GM06990 (cell line): ENCODE data around the gene LRRC14B.

ENCODE experiments used
- DNase-seq: peaks from one replicate; pipeline ENCODE4 v3.0.0-alpha.2; 2011; ENCODE audit not compliant: insufficient read length; ENCODE audit errors: extremely low read depth
- H3K27me3 ChIP-seq: replicated peaks from 2 replicates; pipeline ENCODE4 v1.6.0; 2011; ENCODE audit warnings: low read length; ENCODE audit not compliant: control insufficient read depth, insufficient read depth
- H3K36me3 ChIP-seq: 2 replicates; pipeline ENCODE4 v1.5.1; 2011; ENCODE audit warnings: low read length; ENCODE audit not compliant: control insufficient read depth, insufficient read depth
- H3K4me3 ChIP-seq: replicated peaks from 2 replicates; pipeline ENCODE4 v1.5.1; 2011; ENCODE audit warnings: low read depth, mild to moderate bottlenecking, control low read depth, low read length
- CTCF ChIP-seq: IDR thresholded peaks from 2 replicates; pipeline ENCODE4 v1.5.1; 2011; ENCODE audit warnings: low read length, control low read depth, mild to moderate bottlenecking, inconsistent platforms; ENCODE audit not compliant: insufficient read depth, poor library complexity, severe bottlenecking

Gene LRRC14B

DNA sequence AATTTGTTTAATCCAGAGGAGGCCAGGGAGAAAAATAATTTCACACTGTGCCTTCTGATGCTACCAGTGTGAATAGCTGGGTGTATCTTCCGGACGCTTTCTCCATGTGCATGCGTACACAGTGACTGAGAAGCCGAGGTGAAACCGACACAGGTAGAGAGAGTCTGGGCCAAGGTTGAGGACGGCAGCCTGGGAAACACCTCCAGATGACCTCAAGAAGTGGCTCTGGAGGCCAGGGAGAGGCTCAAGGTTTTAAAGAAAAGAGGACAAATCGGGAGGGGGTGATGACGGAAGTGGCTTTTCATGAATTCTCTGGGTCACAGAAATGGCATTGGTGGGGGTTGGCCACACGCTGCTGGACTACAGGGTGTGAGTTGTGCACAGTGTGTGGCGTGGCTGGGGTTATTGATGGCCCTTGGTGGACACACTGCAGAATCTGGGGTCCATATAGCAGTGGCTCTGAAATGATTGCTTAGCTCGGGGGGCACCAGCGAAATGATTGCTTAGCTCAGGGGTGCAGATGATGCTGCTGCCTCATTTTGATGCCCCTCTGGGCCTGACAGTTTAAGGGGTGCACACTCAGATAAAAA is 34.1 kb upstream of the LRRC14B start:
- H3K27me3 ChIP-seq, result no peaks in the 10 kb centered on the region; the same call in 1 of the 2 replicates
- no peaks in the 10 kb centered on the region for H3K36me3 ChIP-seq
- TF ChIP-seq CTCF, result no peak
- no peak for DNase-seq
- no peak overlapping the region for H3K4me3 ChIP-seq

- H3K36me3 ChIP-seq, result no peaks in the 10 kb centered on the region
- no peak for DNase-seq
- no peak overlapping the region for H3K4me3 ChIP-seq
- no peaks in the 10 kb centered on the region; the same call in 1 of the 2 replicates for H3K27me3 ChIP-seq
- no peak for TF ChIP-seq CTCF
These were observed 33.5 kb upstream of the LRRC14B start for GRCh38 chr5:157801-158200.

- Histone ChIP-seq H3K4me3 (no peak overlapping the region), H3K27me3 (no peaks in the 10 kb centered on the region; the same call in 1 of the 2 replicates), H3K36me3 (no peaks in the 10 kb centered on the region)
- TF ChIP-seq CTCF, result no peak
- no peak for DNase-seq
These were observed 32.4 kb upstream of the LRRC14B start for GRCh38 chr5:158807-159447.

DNA sequence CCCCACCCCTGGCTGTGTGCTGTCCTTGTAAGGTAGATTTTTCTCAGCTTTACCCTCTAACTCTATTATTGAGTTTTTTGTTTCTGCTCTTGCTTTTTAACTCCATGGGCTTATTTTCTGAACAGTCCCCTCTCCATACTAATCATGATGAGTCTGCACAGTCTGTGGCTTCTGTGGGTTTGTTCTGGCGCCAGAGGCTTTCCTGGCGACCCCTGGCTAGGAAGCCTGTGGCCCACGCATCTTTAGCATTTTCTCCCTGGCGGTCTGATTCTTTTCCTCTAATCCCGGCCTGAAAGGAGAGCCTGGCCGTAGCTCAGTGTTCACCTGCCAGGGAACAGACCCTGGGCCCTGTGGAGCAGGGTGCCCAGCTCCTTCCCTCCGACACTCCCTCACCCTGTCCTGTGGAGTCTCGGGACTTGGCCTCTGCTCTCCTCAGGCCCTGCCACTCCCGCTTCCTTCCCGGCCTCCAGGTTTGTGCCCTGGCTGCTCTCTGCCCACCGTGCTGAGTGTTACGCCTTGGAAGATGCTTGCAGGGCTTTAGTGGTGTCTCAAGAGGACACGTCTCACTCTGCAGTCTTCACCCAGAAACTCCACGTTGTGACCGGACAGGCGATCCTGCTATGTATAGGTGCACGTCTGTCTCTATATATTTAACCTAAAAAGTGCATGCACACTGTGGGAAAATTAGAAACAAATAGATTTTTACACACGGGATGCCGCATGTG is 31.7 kb upstream of the LRRC14B start:
- no peaks in the 10 kb centered on the region; the same call in 1 of the 2 replicates for H3K27me3 ChIP-seq
- no peak overlapping the region for H3K4me3 ChIP-seq
- no peak for DNase-seq
- no peaks in the 10 kb centered on the region for H3K36me3 ChIP-seq
- TF ChIP-seq CTCF, result no peak

GRCh38 chr5:160173-160510 is 31.2 kb upstream of the LRRC14B start:
- no peak for DNase-seq
- no peaks in the 10 kb centered on the region for H3K36me3 ChIP-seq
- no peak overlapping the region for H3K4me3 ChIP-seq
- no peaks in the 10 kb centered on the region; the same call in 1 of the 2 replicates for H3K27me3 ChIP-seq
- no peak for TF ChIP-seq CTCF
